ENCODE measurements around the gene ADAD2. TPM values are rescaled to one million over a fixed set of nuclear protein-coding genes. Genes with fewer than 3 reads are reported as not detected.
A peak's percentile ranks its signal among the peaks of the same experiment; 100 is the strongest.

The ADAD2 gene
- total and polyA plus RNA-seq, 10 of the 15 experiments (the other 5 are each of a cell fraction or from before 2014, with no cell fraction given), result 0.44 to 0.68 (median 0.51) TPM; not detected in 7

DNA sequence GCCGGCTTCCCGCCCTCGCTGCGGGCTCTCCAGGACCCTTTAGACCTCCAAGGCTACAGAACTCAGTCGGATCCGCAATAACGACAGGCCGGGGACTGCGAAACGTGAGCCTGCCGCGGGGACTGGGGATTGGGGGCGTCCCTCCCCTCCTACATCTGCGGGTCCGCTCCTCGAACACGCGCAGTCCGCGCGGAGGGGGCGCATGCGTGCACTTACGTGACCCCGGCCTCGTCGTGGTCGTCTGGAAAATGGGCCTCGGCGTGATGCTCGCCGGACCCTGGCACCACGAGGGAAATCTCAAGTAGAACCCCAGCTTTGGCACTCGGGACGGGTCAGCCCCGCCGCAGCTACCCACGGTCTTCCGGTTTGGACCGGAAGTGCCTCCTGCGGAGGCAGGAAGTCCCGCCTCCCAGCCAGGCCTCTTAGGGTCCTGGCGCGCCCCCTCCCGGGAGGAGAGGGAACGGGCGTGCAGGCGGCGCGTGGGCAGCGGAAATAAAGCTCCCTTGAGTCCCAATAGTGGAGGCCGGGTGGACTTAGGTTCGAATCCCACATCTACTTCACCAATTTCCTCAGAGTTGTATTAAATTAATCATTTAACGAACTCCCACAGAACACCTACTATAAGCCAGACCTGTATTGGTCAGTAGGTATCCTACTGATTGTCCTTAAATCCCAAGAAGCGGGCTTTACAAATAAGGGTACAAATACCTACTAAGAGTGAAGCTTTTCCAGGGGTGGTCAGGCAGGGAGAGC, 4.1 kb upstream of the ADAD2 start, which contains the start of gene TAF1C:
TAF1C (minus strand) TSS at position 373 of the 753 bp plus-strand sequence. CDS start 2,069 bp downstream, outside the sequence.
- BruUV-seq (replicated peaks), result no TSS peak
- TF ChIP-seq STAT1 (conservative IDR thresholded peaks at IDR 0.05) (peak; percentile 65; the same call in 1 of the 2 replicates), NR2C1 (IDR thresholded peaks at IDR 0.05) (peak; percentile 77), TBL1XR1 (IDR thresholded peaks at IDR 0.05; ENCODE audit: low read depth, low read length) (0 out of 2 replicates have a peak, but pooled peaks have one; percentile 45), POLR2AphosphoS2 (IDR thresholded peaks at IDR 0.05; ENCODE audit: low read depth, low read length) (0 out of 2 replicates have a peak, but pooled peaks have one; percentile 70), TCF7 (IDR thresholded peaks at IDR 0.05; ENCODE audit: borderline replicate concordance) (no peak), MEF2A (IDR thresholded peaks at IDR 0.05; ENCODE audit: insufficient read depth, low read depth, low read length) (peak; percentile 70; the same call in 1 of the 2 replicates), RB1 (IDR thresholded peaks at IDR 0.05; ENCODE audit: borderline replicate concordance) (peak; percentile 94), POLR2AphosphoS5 (IDR thresholded peaks at IDR 0.05; ENCODE audit: low read length) (peak; percentile 84), EP300 (IDR thresholded peaks at IDR 0.05; ENCODE audit: borderline replicate concordance in 1 of 2, control insufficient read depth in 1 of 2, low read depth in 2 of 2, low read length in 2 of 2) (peak in 1 of 2 experiments; percentile 21; a peak in 1 of 4 replicates), ZNF384 (IDR thresholded peaks at IDR 0.05; ENCODE audit: borderline replicate concordance, low read depth, low read length) (no peak), KDM1A (IDR thresholded peaks at IDR 0.05; ENCODE audit: borderline replicate concordance) (no peak), RAD21 (IDR thresholded peaks at IDR 0.05; ENCODE audit: insufficient read depth, low read depth, low read length) (peak; percentile 84), BHLHE40 (IDR thresholded peaks at IDR 0.05; ENCODE audit: borderline replicate concordance in 1 of 2, low read depth in 2 of 2, low read length in 1 of 2) (peak; percentile 50 to 71; a peak in 3 of 4 replicates), TAF1 (IDR thresholded peaks at IDR 0.05; ENCODE audit: borderline replicate concordance, low read depth, low read length) (peak; percentile 39; the same call in 1 of the 2 replicates), YY1 (IDR thresholded peaks at IDR 0.05; ENCODE audit: low read depth, low read length) (peak; percentile 70), NFIC (IDR thresholded peaks at IDR 0.05; ENCODE audit: low read depth, low read length) (no peak), SMAD1 (IDR thresholded peaks at IDR 0.05; ENCODE audit: low read depth, partially characterized antibody) (no peak), RUNX3 (IDR thresholded peaks at IDR 0.05; ENCODE audit: low read length) (peak; percentile 65), CBFB (IDR thresholded peaks at IDR 0.05; ENCODE audit: low read depth) (peak; percentile 71; the same call in 1 of the 2 replicates), TCF3 (IDR thresholded peaks at IDR 0.05; ENCODE audit: borderline replicate concordance, insufficient read depth, low read depth, low read length) (no peak), MXI1 (IDR thresholded peaks at IDR 0.05; ENCODE audit: low read depth, low read length) (peak; percentile 85), HSF1 (IDR thresholded peaks at IDR 0.05; ENCODE audit: low read depth, low read length) (no peak; the same call in 1 of the 2 replicates), CHD4 (IDR thresholded peaks at IDR 0.05) (no peak)

More for the DNA sequence above, 4.1 kb upstream of the ADAD2 start, which contains the start of gene TAF1C:
- H3K79me2 ChIP-seq (ENCODE audit: control insufficient read depth, insufficient read depth, low read length), result peaks cover 17% of the 10 kb centered on the region
- ChIA-PET SMC1A (ENCODE audit: uncharacterized antibody, unreplicated experiment) (interaction anchor here (0.6 to 5.2 kb wide), 7 partner anchors 8 to 433 kb away, joined by 3 to 61 read pairs (median 3); partner anchors contain the start of genes DNAAF1 and HSDL1), RAD21 (ENCODE audit: unreplicated experiment) (interaction anchor here (1.0 to 1.9 kb wide), 11 partner anchors 12 to 319 kb away, joined by 3 to 49 read pairs (median 3); partner anchors contain the start of gene MBTPS1), CTCF (interaction anchor here (0.6 to 4.8 kb wide), 32 partner anchors 9 to 379 kb away, joined by 3 to 102 read pairs (median 4); partner anchors contain the start of genes DNAAF1, HSBP1, HSDL1 and MBTPS1), POLR2A (interaction anchor here (0.6 kb wide), 1 partner anchor 74 kb away, joined by 3 read pairs; no protein-coding TSS in a partner anchor)
- intact Hi-C loops (cut with micrococcal nuclease; ENCODE audit: unreplicated experiment) (loop anchor here (2.0 to 5.0 kb wide), 2 partner anchors 98 to 230 kb away; no protein-coding TSS in a partner anchor), in situ Hi-C loops (cut with MboI) (loop anchor here (5.0 kb wide), 1 partner anchor 100 kb away; no protein-coding TSS in a partner anchor)
- no peaks in the 10 kb centered on the region for H3K27me3 ChIP-seq (replicated peaks in 1 of 2; ENCODE audit: control insufficient read depth in 2 of 2, insufficient read depth in 2 of 2, low read length in 1 of 2)
- peaks cover 0 to 6% of the 10 kb centered on the region in 2 experiments; a peak in 3 of 4 replicates for H3K36me3 ChIP-seq (ENCODE audit: control insufficient read depth in 2 of 2, insufficient read depth in 2 of 2, low read length in 1 of 2)
- H3K9me3 ChIP-seq (replicated peaks; ENCODE audit: control insufficient read depth, insufficient read depth, low read length), result no peaks in the 10 kb centered on the region
- H2AFZ ChIP-seq (ENCODE audit: control insufficient read depth, low read depth, low read length), result peak within 1 kb of the TSS; percentile 97
- H4K20me1 ChIP-seq (ENCODE audit: control insufficient read depth, insufficient read depth), result no peaks in the 10 kb centered on the region
- H3K4me1 ChIP-seq (ENCODE audit: control insufficient read depth, insufficient read depth, low read length), result no peaks in the 10 kb centered on the region
- peak within 1 kb of the TSS; percentile 50 for H3K4me2 ChIP-seq (ENCODE audit: control insufficient read depth, insufficient read depth)
- H3K9ac ChIP-seq (ENCODE audit: control insufficient read depth, insufficient read depth, low read length), result peak within 1 kb of the TSS; percentile 92
- DNase-seq (ENCODE audit: low read depth, low spot score) (peak; percentile 66), FAIRE-seq (peak; percentile 96), ATAC-seq (peak; percentile 97)
- peak within 1 kb of the TSS; percentile 86 for H3K27ac ChIP-seq (ENCODE audit: control insufficient read depth, insufficient read depth)
- H3K4me3 ChIP-seq, result peak within 1 kb of the TSS; percentile 89
- 2% methylated on average over 55 of the region's 55 CpGs for WGBS (ENCODE audit: insufficient coverage, insufficient replicate concordance, low lambda C conversion rate, missing lambda C conversion rate)

Data from GM12878 (cell line).